Activated naive CD8-positive, alpha-beta T cell (primary cell): ENCODE measurements around the gene TFAP2A.

Experiments used
- H3K27ac Mint-ChIP-seq: one replicate; pipeline ENCODE4 v1.8.0; 2021; ENCODE audit warnings: mixed read lengths
- H3K27me3 Mint-ChIP-seq: one replicate; pipeline ENCODE4 v1.8.0; 2021; ENCODE audit warnings: mixed read lengths
- H3K36me3 Mint-ChIP-seq: one replicate; pipeline ENCODE4 v1.8.0; 2021; ENCODE audit warnings: mixed read lengths
- H3K4me1 Mint-ChIP-seq: one replicate; pipeline ENCODE4 v1.8.0; 2021; ENCODE audit warnings: low read depth, mixed read lengths
- H3K4me3 Mint-ChIP-seq: one replicate; pipeline ENCODE4 v1.8.0; 2021; ENCODE audit warnings: mild to moderate bottlenecking, mixed read lengths
- H3K9me3 Mint-ChIP-seq: one replicate; pipeline ENCODE4 v1.8.0; 2021; ENCODE audit warnings: low read depth, mixed read lengths

TFAP2A gene

GRCh38 chr6:10373642-10374359, 41.1 kb downstream of the TFAP2A start:
- Mint-ChIP-seq H3K27me3 (peaks cover 29% of the 10 kb centered on the region), H3K36me3 (no peaks in the 10 kb centered on the region), H3K9me3 (no peaks in the 10 kb centered on the region), H3K27ac (no peak overlapping the region), H3K4me3 (no peak overlapping the region), H3K4me1 (no peaks in the 10 kb centered on the region)

- Mint-ChIP-seq H3K27ac (no peak overlapping the region), H3K4me1 (no peaks in the 10 kb centered on the region), H3K36me3 (no peaks in the 10 kb centered on the region), H3K27me3 (peaks cover 10% of the 10 kb centered on the region), H3K9me3 (no peaks in the 10 kb centered on the region), H3K4me3 (no peak overlapping the region)
Observed at GRCh38 chr6:10369896-10370295, 45.0 kb downstream of the TFAP2A start.

DNA sequence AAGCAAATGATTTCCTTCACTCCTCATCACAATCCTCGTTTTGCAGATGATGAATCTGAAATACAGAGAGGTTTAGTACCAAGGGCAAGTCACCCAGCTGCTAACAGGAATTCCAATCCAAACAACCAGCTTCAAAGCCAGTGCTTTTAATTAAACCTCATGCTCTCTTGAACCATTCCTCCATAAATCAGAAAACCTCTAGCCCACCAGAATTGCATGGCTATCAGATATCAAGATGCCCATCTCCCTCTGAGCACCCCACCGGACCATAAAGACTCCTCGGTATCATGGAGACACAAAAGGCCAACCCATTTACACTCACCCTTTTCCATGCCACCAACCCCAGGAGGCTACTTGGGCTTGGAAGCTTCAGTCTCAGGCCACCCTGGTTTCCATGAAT, 46.0 kb downstream of the TFAP2A start:
- no peaks in the 10 kb centered on the region for H3K4me1 Mint-ChIP-seq
- H3K36me3 Mint-ChIP-seq, result no peaks in the 10 kb centered on the region
- no peak overlapping the region for H3K4me3 Mint-ChIP-seq
- H3K27me3 Mint-ChIP-seq, result peaks cover 10% of the 10 kb centered on the region
- no peak overlapping the region for H3K27ac Mint-ChIP-seq
- peaks cover 4% of the 10 kb centered on the region for H3K9me3 Mint-ChIP-seq

GRCh38 chr6:10363911-10364310, 51.0 kb downstream of the TFAP2A start:
- no peak overlapping the region for H3K27ac Mint-ChIP-seq
- no peaks in the 10 kb centered on the region for H3K4me1 Mint-ChIP-seq
- H3K27me3 Mint-ChIP-seq, result peaks cover 5% of the 10 kb centered on the region
- H3K36me3 Mint-ChIP-seq, result no peaks in the 10 kb centered on the region
- peaks cover 4% of the 10 kb centered on the region for H3K9me3 Mint-ChIP-seq
- no peak overlapping the region for H3K4me3 Mint-ChIP-seq

- no peaks in the 10 kb centered on the region for H3K4me1 Mint-ChIP-seq
- no peaks in the 10 kb centered on the region for H3K36me3 Mint-ChIP-seq
- H3K27me3 Mint-ChIP-seq, result peaks cover 6% of the 10 kb centered on the region
- H3K27ac Mint-ChIP-seq, result no peak overlapping the region
- peaks cover 4% of the 10 kb centered on the region for H3K9me3 Mint-ChIP-seq
- H3K4me3 Mint-ChIP-seq, result no peak overlapping the region
Observed at GRCh38 chr6:10362300-10362699, 52.6 kb downstream of the TFAP2A start.

GRCh38 chr6:10361428-10361827, 53.4 kb downstream of the TFAP2A start:
- Mint-ChIP-seq H3K27ac (no peak overlapping the region), H3K4me3 (no peak overlapping the region), H3K27me3 (peaks cover 7% of the 10 kb centered on the region), H3K36me3 (no peaks in the 10 kb centered on the region), H3K9me3 (peaks cover 4% of the 10 kb centered on the region), H3K4me1 (no peaks in the 10 kb centered on the region)

DNA sequence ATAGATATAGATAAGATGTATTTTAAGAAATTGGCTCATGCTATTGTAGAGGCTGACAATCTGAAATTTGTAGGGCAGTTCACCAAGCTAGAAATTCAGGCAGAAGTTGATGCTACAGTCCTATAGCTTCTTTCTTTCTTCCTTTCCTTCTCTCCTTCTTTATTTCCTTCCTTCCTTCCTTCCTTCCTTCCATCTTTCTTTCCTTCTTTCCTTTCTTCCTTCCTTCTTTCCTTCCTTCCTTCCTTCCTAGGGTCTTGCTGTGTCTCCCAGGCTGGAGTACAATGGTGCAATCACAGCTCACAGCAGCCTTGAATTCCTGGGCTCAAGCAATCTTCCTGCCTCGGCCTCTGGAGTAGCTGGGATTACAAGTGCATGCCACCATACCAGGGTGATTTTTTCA, 55.3 kb downstream of the TFAP2A start:
- peaks cover 2% of the 10 kb centered on the region for H3K4me1 Mint-ChIP-seq
- no peak overlapping the region for H3K27ac Mint-ChIP-seq
- H3K4me3 Mint-ChIP-seq, result no peak overlapping the region
- no peaks in the 10 kb centered on the region for H3K36me3 Mint-ChIP-seq
- H3K9me3 Mint-ChIP-seq, result peaks cover 4% of the 10 kb centered on the region
- peaks cover 12% of the 10 kb centered on the region for H3K27me3 Mint-ChIP-seq

- Mint-ChIP-seq H3K4me1 (peaks cover 2% of the 10 kb centered on the region), H3K27ac (no peak overlapping the region), H3K27me3 (peaks cover 10% of the 10 kb centered on the region), H3K9me3 (no peaks in the 10 kb centered on the region), H3K4me3 (no peak overlapping the region), H3K36me3 (no peaks in the 10 kb centered on the region)
Observed at GRCh38 chr6:10355115-10355702, 59.7 kb downstream of the TFAP2A start.

DNA sequence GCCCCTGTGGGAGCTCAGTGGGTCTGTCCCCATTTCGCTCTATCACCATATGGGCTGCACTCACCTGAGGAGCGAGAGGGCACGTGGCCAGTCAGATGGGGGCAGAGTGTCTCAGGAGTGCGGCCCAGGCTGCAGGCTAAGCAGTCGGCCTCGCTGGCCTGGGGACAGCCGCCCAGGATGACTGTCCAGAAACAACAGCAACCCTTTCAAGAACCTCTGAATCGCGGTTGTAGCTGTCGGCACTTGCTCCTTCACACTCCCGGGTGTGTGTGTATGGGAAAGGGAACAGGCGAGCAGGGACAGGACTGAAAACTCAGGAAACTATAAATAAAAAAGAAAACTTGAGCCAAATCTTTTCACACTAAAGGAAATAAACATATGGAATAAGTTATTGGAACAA, 63.1 kb downstream of the TFAP2A start:
- H3K27ac Mint-ChIP-seq, result no peak overlapping the region
- no peak overlapping the region for H3K4me3 Mint-ChIP-seq
- no peaks in the 10 kb centered on the region for H3K9me3 Mint-ChIP-seq
- peaks cover 2% of the 10 kb centered on the region for H3K4me1 Mint-ChIP-seq
- H3K36me3 Mint-ChIP-seq, result no peaks in the 10 kb centered on the region
- H3K27me3 Mint-ChIP-seq, result peaks cover 6% of the 10 kb centered on the region

GRCh38 chr6:10350720-10351119, 64.2 kb downstream of the TFAP2A start:
- Mint-ChIP-seq H3K27ac (no peak overlapping the region), H3K9me3 (no peaks in the 10 kb centered on the region), H3K4me1 (peaks cover 2% of the 10 kb centered on the region), H3K4me3 (no peak overlapping the region), H3K36me3 (no peaks in the 10 kb centered on the region), H3K27me3 (peaks cover 5% of the 10 kb centered on the region)

- Mint-ChIP-seq H3K27me3 (no peaks in the 10 kb centered on the region), H3K4me3 (no peak overlapping the region), H3K9me3 (no peaks in the 10 kb centered on the region), H3K27ac (no peak overlapping the region), H3K4me1 (no peaks in the 10 kb centered on the region), H3K36me3 (no peaks in the 10 kb centered on the region)
Observed at GRCh38 chr6:10347561-10348327, 67.1 kb downstream of the TFAP2A start.
